Glutamatergic neuron (in vitro differentiated cells): ENCODE results near the gene MAP4K4. TPM values are rescaled to one million over a fixed set of nuclear protein-coding genes. Genes with fewer than 3 reads are reported as not detected.

Source experiments
- DNase-seq: peaks from one replicate; pipeline ENCODE4 v3.0.0; 2022
- H3K27ac Mint-ChIP-seq: one replicate; pipeline ENCODE4 v1.8.0; 2020; ENCODE audit warnings: mild to moderate bottlenecking, mixed read lengths, inconsistent platforms; ENCODE audit not compliant: unreplicated experiment
- H3K27me3 Mint-ChIP-seq: one replicate; pipeline ENCODE4 v1.8.0; 2020; ENCODE audit warnings: mild to moderate bottlenecking, moderate library complexity, mixed read lengths, inconsistent platforms; ENCODE audit not compliant: unreplicated experiment
- H3K36me3 Mint-ChIP-seq: one replicate; pipeline ENCODE4 v1.8.0; 2020; ENCODE audit warnings: mild to moderate bottlenecking, mixed read lengths, inconsistent platforms; ENCODE audit not compliant: unreplicated experiment
- H3K4me1 Mint-ChIP-seq: one replicate; pipeline ENCODE4 v1.8.0; 2020; ENCODE audit warnings: mild to moderate bottlenecking, low read depth, mixed read lengths, inconsistent platforms; ENCODE audit not compliant: unreplicated experiment
- H3K4me3 Mint-ChIP-seq: one replicate; pipeline ENCODE4 v1.8.0; 2020; ENCODE audit warnings: mild to moderate bottlenecking, mixed read lengths, inconsistent platforms; ENCODE audit not compliant: unreplicated experiment
- H3K9me3 Mint-ChIP-seq: one replicate; pipeline ENCODE4 v1.8.0; 2020; ENCODE audit warnings: mild to moderate bottlenecking, moderate library complexity, mixed read lengths, inconsistent platforms; ENCODE audit not compliant: unreplicated experiment
- total RNA-seq: library from RNA; stranded (reverse); fragmentation: NEBNext Ultra II Directional; extraction: Animal tissue kit (Norgen Biotek cat#: 25700); gene quantifications from one replicate; pipeline ENCODE4 v1.2.1, GENCODE V29; 2021; ENCODE audit not compliant: unreplicated experiment
- TF ChIP-seq, protein P1 (sequence below): fragments of 200-600 bp; sonication (generic); IDR thresholded peaks from one replicate; pipeline ENCODE4 v1.5.0; 2021; ENCODE audit not compliant: partially characterized antibody, unreplicated experiment

MAP4K4 gene
- total RNA-seq, 1 donor from 2014 or later = 756 TPM

DNA sequence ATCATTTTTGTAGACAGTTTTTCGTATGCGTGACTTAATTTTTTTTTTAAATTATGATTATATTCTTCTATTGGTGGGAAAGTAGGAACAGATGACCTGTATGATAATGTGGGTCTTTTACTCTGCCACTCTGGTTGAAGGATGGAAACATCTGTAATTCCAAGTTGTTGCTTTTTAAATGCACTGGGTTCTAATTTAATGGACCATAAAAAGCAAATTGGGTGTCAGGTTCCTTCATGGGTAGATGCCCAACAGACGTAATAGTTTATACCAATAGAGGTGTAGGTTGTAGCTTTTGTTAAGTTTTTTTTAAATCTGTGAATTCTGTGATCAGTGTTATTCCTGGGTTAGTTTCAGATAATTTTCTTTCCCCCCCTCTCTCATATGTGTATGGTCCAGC, 117.6 kb downstream of the MAP4K4 start:
- Mint-ChIP-seq H3K36me3 (no peaks in the 10 kb centered on the region), H3K4me3 (peak overlapping the region; percentile 67), H3K27ac (peak overlapping the region; percentile 77), H3K4me1 (peaks cover 81% of the 10 kb centered on the region), H3K27me3 (peaks cover 19% of the 10 kb centered on the region), H3K9me3 (peaks cover 22% of the 10 kb centered on the region)
- TF ChIP-seq, protein P1, sequence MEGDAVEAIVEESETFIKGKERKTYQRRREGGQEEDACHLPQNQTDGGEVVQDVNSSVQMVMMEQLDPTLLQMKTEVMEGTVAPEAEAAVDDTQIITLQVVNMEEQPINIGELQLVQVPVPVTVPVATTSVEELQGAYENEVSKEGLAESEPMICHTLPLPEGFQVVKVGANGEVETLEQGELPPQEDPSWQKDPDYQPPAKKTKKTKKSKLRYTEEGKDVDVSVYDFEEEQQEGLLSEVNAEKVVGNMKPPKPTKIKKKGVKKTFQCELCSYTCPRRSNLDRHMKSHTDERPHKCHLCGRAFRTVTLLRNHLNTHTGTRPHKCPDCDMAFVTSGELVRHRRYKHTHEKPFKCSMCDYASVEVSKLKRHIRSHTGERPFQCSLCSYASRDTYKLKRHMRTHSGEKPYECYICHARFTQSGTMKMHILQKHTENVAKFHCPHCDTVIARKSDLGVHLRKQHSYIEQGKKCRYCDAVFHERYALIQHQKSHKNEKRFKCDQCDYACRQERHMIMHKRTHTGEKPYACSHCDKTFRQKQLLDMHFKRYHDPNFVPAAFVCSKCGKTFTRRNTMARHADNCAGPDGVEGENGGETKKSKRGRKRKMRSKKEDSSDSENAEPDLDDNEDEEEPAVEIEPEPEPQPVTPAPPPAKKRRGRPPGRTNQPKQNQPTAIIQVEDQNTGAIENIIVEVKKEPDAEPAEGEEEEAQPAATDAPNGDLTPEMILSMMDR = no peak
- DNase-seq = no peak

GRCh38 chr2:101815739-101816391, 118.4 kb downstream of the MAP4K4 start:
- peaks cover 19% of the 10 kb centered on the region for H3K27me3 Mint-ChIP-seq

GRCh38 chr2:101816598-101816997, 119.1 kb downstream of the MAP4K4 start:
- no peaks in the 10 kb centered on the region for H3K36me3 Mint-ChIP-seq
- peaks cover 20% of the 10 kb centered on the region for H3K9me3 Mint-ChIP-seq
- TF ChIP-seq, protein P1 = no peak
- H3K27me3 Mint-ChIP-seq = peaks cover 16% of the 10 kb centered on the region
- peak overlapping the region; percentile 67 for H3K4me3 Mint-ChIP-seq
- H3K4me1 Mint-ChIP-seq = peaks cover 82% of the 10 kb centered on the region
- peak overlapping the region; percentile 77 for H3K27ac Mint-ChIP-seq
- no peak for DNase-seq

More at GRCh38 chr2:101815739-101816391, 118.4 kb downstream of the MAP4K4 start:
- DNase-seq = peak; percentile 36
- Mint-ChIP-seq H3K4me1 (peaks cover 81% of the 10 kb centered on the region), H3K9me3 (peaks cover 22% of the 10 kb centered on the region), H3K27ac (peak overlapping the region; percentile 77), H3K36me3 (no peaks in the 10 kb centered on the region), H3K4me3 (peak overlapping the region; percentile 67)
- TF ChIP-seq, protein P1 = no peak

GRCh38 chr2:101817481-101817880, 120.0 kb downstream of the MAP4K4 start:
- Mint-ChIP-seq H3K36me3 (no peaks in the 10 kb centered on the region), H3K4me3 (peak overlapping the region; percentile 30), H3K27ac (peak overlapping the region; percentile 79), H3K9me3 (peaks cover 19% of the 10 kb centered on the region), H3K27me3 (peaks cover 15% of the 10 kb centered on the region), H3K4me1 (peaks cover 74% of the 10 kb centered on the region)
- no peak for DNase-seq
- TF ChIP-seq, protein P1 = no peak
